ENCODE measurements around the gene TMEM158.

DNA sequence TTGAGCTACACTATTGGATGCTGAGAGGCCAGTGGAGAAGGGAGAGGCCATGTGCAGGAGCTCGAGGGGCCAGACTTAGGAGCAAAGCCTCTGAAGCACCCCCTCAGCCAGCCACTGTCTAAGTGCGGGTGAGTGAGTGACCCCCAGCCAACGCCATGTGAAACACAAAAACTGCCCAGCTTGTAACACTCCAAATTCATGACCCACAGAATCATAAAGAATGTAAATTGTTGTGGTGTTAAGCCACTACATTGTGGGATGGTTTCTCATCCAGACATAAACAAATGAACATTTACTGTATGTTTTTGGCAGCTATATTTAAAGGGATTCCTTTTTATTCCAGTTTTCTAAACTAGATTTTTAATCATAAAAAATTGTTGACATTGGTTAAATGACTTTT, 27.2 kb upstream of the TMEM158 start:
- TF ChIP-seq, protein P1, sequence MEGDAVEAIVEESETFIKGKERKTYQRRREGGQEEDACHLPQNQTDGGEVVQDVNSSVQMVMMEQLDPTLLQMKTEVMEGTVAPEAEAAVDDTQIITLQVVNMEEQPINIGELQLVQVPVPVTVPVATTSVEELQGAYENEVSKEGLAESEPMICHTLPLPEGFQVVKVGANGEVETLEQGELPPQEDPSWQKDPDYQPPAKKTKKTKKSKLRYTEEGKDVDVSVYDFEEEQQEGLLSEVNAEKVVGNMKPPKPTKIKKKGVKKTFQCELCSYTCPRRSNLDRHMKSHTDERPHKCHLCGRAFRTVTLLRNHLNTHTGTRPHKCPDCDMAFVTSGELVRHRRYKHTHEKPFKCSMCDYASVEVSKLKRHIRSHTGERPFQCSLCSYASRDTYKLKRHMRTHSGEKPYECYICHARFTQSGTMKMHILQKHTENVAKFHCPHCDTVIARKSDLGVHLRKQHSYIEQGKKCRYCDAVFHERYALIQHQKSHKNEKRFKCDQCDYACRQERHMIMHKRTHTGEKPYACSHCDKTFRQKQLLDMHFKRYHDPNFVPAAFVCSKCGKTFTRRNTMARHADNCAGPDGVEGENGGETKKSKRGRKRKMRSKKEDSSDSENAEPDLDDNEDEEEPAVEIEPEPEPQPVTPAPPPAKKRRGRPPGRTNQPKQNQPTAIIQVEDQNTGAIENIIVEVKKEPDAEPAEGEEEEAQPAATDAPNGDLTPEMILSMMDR (conservative IDR thresholded peaks at IDR 0.05 in 1 of 2, IDR thresholded peaks at IDR 0.05 in 1 of 2; ENCODE audit: low read depth in 1 of 2, low read length in 2 of 2), result no peak
- TF ChIP-seq EZH2 (IDR thresholded peaks at IDR 0.05; ENCODE audit: low read length, missing control alignments), result no peak
